Trophoblast cell (in vitro differentiated cells and primary cell): ENCODE data around the gene CACNA1I.

Experiments used
- DNase-seq, 2 donors: peaks; one replicate each; pipeline ENCODE4 v3.0.0-alpha.2; 2016
- H2AFZ ChIP-seq: 2 replicates; pipeline ENCODE4 v1.6.1; 2013; ENCODE audit warnings: low read length, moderate library complexity, mild to moderate bottlenecking; ENCODE audit not compliant: insufficient read depth, poor library complexity
- H2AK5ac ChIP-seq: 2 replicates; pipeline ENCODE4 v1.6.1; 2013; ENCODE audit warnings: mild to moderate bottlenecking, low read length
- H2BK120ac ChIP-seq: 2 replicates; pipeline ENCODE4 v1.6.1; 2013; ENCODE audit warnings: low read length, mild to moderate bottlenecking, moderate library complexity; ENCODE audit not compliant: insufficient read depth, poor library complexity
- H2BK12ac ChIP-seq: 2 replicates; pipeline ENCODE4 v1.6.1; 2013; ENCODE audit warnings: mild to moderate bottlenecking, low read length, moderate library complexity
- H2BK5ac ChIP-seq: 2 replicates; pipeline ENCODE4 v1.6.1; 2013; ENCODE audit warnings: low read length, low read depth, moderate library complexity, mild to moderate bottlenecking; ENCODE audit not compliant: poor library complexity
- H3K14ac ChIP-seq: 2 replicates; pipeline ENCODE4 v1.6.1; 2013; ENCODE audit warnings: mild to moderate bottlenecking, low read length
- H3K18ac ChIP-seq: 2 replicates; pipeline ENCODE4 v1.6.1; 2013; ENCODE audit warnings: mild to moderate bottlenecking, low read length
- H3K23ac ChIP-seq: 2 replicates; pipeline ENCODE4 v1.6.1; 2013; ENCODE audit warnings: low read length
- H3K27ac ChIP-seq: 2 replicates; pipeline ENCODE4 v1.5.1; 2013; ENCODE audit warnings: low read depth, mild to moderate bottlenecking, inconsistent platforms, low read length, moderate library complexity
- H3K27me3 ChIP-seq: 2 replicates; pipeline ENCODE4 v1.6.1; 2013; ENCODE audit warnings: inconsistent platforms, mild to moderate bottlenecking, low read length, moderate library complexity; ENCODE audit not compliant: insufficient read depth
- H3K36me3 ChIP-seq, 2 experiments: 1 replicate in 1 of 2; 2 replicates in 1 of 2; pipeline ENCODE4 v1.6.1; 2013; ENCODE audit warnings: low read length in 2 of 2, mild to moderate bottlenecking in 2 of 2, moderate library complexity in 1 of 2; ENCODE audit not compliant: insufficient read depth in 2 of 2, control insufficient read depth in 1 of 2
- H3K4ac ChIP-seq: 2 replicates; pipeline ENCODE4 v1.6.1; 2013; ENCODE audit warnings: low read depth, mild to moderate bottlenecking, low read length, moderate library complexity
- H3K4me1 ChIP-seq, 2 experiments: 1 replicate in 1 of 2; 2 replicates in 1 of 2; pipeline ENCODE4 v1.6.1; 2013; ENCODE audit warnings: low read length in 2 of 2, mild to moderate bottlenecking in 2 of 2, moderate library complexity in 1 of 2; ENCODE audit not compliant: insufficient read depth in 2 of 2, control insufficient read depth in 1 of 2
- H3K4me2 ChIP-seq: 2 replicates; pipeline ENCODE4 v1.6.1; 2013; ENCODE audit warnings: inconsistent platforms, mild to moderate bottlenecking, low read length, moderate library complexity
- H3K4me3 ChIP-seq: 2 replicates; pipeline ENCODE4 v1.5.1; 2013; ENCODE audit warnings: mild to moderate bottlenecking, low read depth, low read length, inconsistent platforms
- H3K79me1 ChIP-seq: one replicate; pipeline ENCODE4 v1.6.1; 2013; ENCODE audit warnings: low read length
- H3K79me2 ChIP-seq: 2 replicates; pipeline ENCODE4 v1.6.1; 2013; ENCODE audit warnings: low read length, mild to moderate bottlenecking; ENCODE audit not compliant: control insufficient read depth, insufficient read depth, poor library complexity
- H3K9ac ChIP-seq: 2 replicates; pipeline ENCODE4 v1.6.1; 2013; ENCODE audit warnings: mild to moderate bottlenecking, low read length
- H3K9me3 ChIP-seq: 2 replicates; pipeline ENCODE4 v1.6.1; 2013; ENCODE audit warnings: low read depth, mild to moderate bottlenecking, control low read depth, inconsistent platforms, low read length; ENCODE audit not compliant: insufficient read depth
- H4K12ac ChIP-seq: 2 replicates; pipeline ENCODE4 v1.6.1; 2013; ENCODE audit warnings: low read depth, mild to moderate bottlenecking, low read length, moderate library complexity
- H4K8ac ChIP-seq: 2 replicates; pipeline ENCODE4 v1.6.1; 2013; ENCODE audit warnings: low read depth, mild to moderate bottlenecking, low read length, moderate library complexity
- H4K91ac ChIP-seq: one replicate; pipeline ENCODE4 v1.6.1; 2013; ENCODE audit warnings: low read depth, mild to moderate bottlenecking, low read length, moderate library complexity
- WGBS: extraction: QIAGEN DNeasy Blood & Tissue Kit; methylation state at CpG from one replicate; pipeline ENCODE4 v1.1.7; 2013; ENCODE audit warnings: missing lambda C conversion rate; ENCODE audit not compliant: insufficient read length, insufficient coverage; ENCODE audit errors: extremely low coverage; 5-methylcytosine and 5-hydroxymethylcytosine counted together

The CACNA1I gene

GRCh38 chr22:39616781-39617180 lies 46.2 kb downstream of the CACNA1I start:
- Histone ChIP-seq H3K79me1 (no peaks in the 10 kb centered on the region), H2BK120ac (no peak overlapping the region), H2BK5ac (no peak overlapping the region), H2BK12ac (no peak overlapping the region), H2AFZ (no peak overlapping the region), H3K14ac (no peak overlapping the region), H3K4me2 (no peak overlapping the region), H3K4ac (no peak overlapping the region), H3K23ac (no peak overlapping the region), H3K4me3 (no peak overlapping the region), H4K91ac (no peak overlapping the region), H2AK5ac (no peak overlapping the region), H3K27ac (no peak overlapping the region), H3K4me1 (no peaks in the 10 kb centered on the region), H3K27me3 (no peaks in the 10 kb centered on the region), H3K79me2 (no peaks in the 10 kb centered on the region), H3K9ac (no peak overlapping the region), H3K9me3 (peaks cover 9% of the 10 kb centered on the region), H3K18ac (no peak overlapping the region), H4K12ac (no peak overlapping the region), H3K36me3 (no peaks in the 10 kb centered on the region), H4K8ac (no peak overlapping the region)
- DNase-seq, result no peak
- WGBS, result no CpG with 5 or more reads among the region's 6 CpGs

- no peak overlapping the region for H4K91ac ChIP-seq
- no peak overlapping the region for H4K8ac ChIP-seq
- no peak overlapping the region for H3K23ac ChIP-seq
- no peak overlapping the region for H2AFZ ChIP-seq
- H3K4me1 ChIP-seq, result no peaks in the 10 kb centered on the region
- H2BK120ac ChIP-seq, result no peak overlapping the region
- H3K4ac ChIP-seq, result no peak overlapping the region
- no peak overlapping the region for H3K4me3 ChIP-seq
- no peak overlapping the region for H2BK5ac ChIP-seq
- no peak for DNase-seq
- H3K9ac ChIP-seq, result no peak overlapping the region
- H3K36me3 ChIP-seq, result no peaks in the 10 kb centered on the region
- H3K14ac ChIP-seq, result no peak overlapping the region
- H3K4me2 ChIP-seq, result no peak overlapping the region
- no peak overlapping the region for H4K12ac ChIP-seq
- H3K18ac ChIP-seq, result no peak overlapping the region
- no peaks in the 10 kb centered on the region for H3K79me1 ChIP-seq
- H3K27ac ChIP-seq, result no peak overlapping the region
- no CpG with 5 or more reads among the region's 15 CpGs for WGBS
- peaks cover 9% of the 10 kb centered on the region for H3K9me3 ChIP-seq
- no peaks in the 10 kb centered on the region for H3K79me2 ChIP-seq
- H3K27me3 ChIP-seq, result no peaks in the 10 kb centered on the region
- no peak overlapping the region for H2BK12ac ChIP-seq
- H2AK5ac ChIP-seq, result no peak overlapping the region
These were observed 46.8 kb downstream of the CACNA1I start for GRCh38 chr22:39617342-39617741.

- H3K14ac ChIP-seq, result no peak overlapping the region
- peak overlapping the region; percentile 66 for H3K23ac ChIP-seq
- peaks cover 10% of the 10 kb centered on the region for H3K9me3 ChIP-seq
- H3K4me2 ChIP-seq, result no peak overlapping the region
- no peak overlapping the region for H3K18ac ChIP-seq
- H2BK120ac ChIP-seq, result no peak overlapping the region
- no peaks in the 10 kb centered on the region for H3K4me1 ChIP-seq
- H3K9ac ChIP-seq, result peak overlapping the region; percentile 26
- H3K79me1 ChIP-seq, result no peaks in the 10 kb centered on the region
- no peaks in the 10 kb centered on the region for H3K27me3 ChIP-seq
- no peak overlapping the region for H3K4ac ChIP-seq
- H2AFZ ChIP-seq, result no peak overlapping the region
- H4K12ac ChIP-seq, result no peak overlapping the region
- H4K8ac ChIP-seq, result no peak overlapping the region
- no peak overlapping the region for H4K91ac ChIP-seq
- no CpG with 5 or more reads among the region's 11 CpGs for WGBS
- H3K4me3 ChIP-seq, result peak overlapping the region; percentile 51
- H3K79me2 ChIP-seq, result no peaks in the 10 kb centered on the region
- no peak for DNase-seq
- H3K36me3 ChIP-seq, result no peaks in the 10 kb centered on the region
- H2BK12ac ChIP-seq, result no peak overlapping the region
- H2AK5ac ChIP-seq, result no peak overlapping the region
- no peak overlapping the region for H3K27ac ChIP-seq
- H2BK5ac ChIP-seq, result no peak overlapping the region
These were observed 47.6 kb downstream of the CACNA1I start for GRCh38 chr22:39617970-39618757.

- Histone ChIP-seq H3K79me1 (no peaks in the 10 kb centered on the region), H4K12ac (no peak overlapping the region), H3K79me2 (no peaks in the 10 kb centered on the region), H4K91ac (no peak overlapping the region), H2BK5ac (no peak overlapping the region), H3K4me2 (no peak overlapping the region), H3K4me3 (no peak overlapping the region), H3K14ac (no peak overlapping the region), H3K23ac (no peak overlapping the region), H3K18ac (no peak overlapping the region), H2AFZ (no peak overlapping the region), H4K8ac (no peak overlapping the region), H2BK120ac (no peak overlapping the region), H3K27ac (no peak overlapping the region), H3K36me3 (no peaks in the 10 kb centered on the region), H3K9ac (no peak overlapping the region), H3K9me3 (peaks cover 17% of the 10 kb centered on the region), H2AK5ac (no peak overlapping the region), H3K4ac (no peak overlapping the region), H3K27me3 (no peaks in the 10 kb centered on the region), H3K4me1 (no peaks in the 10 kb centered on the region), H2BK12ac (no peak overlapping the region)
- no CpG with 5 or more reads among the region's 17 CpGs for WGBS
- no peak for DNase-seq
These were observed 48.5 kb downstream of the CACNA1I start for GRCh38 chr22:39618996-39619530.
